Endothelial cell of umbilical vein (primary cell): ENCODE results near the gene MINDY4B. TPM values are rescaled to one million over a fixed set of nuclear protein-coding genes. Genes with fewer than 3 reads are reported as not detected.

ENCODE experiments used
- BruUV-seq: library from RNA; stranded (reverse); fragments of 400-500 nt; replicated peaks from 2 replicates; lab custom pipeline; 2021; lab: Mats Ljungman, UMichigan
- CTCF ChIA-PET: fragments of 300-600, 350-600 bp; sonication (Branson Sonifier 250); formaldehyde crosslinking; loops from one replicate; lab custom pipeline; 2021; ENCODE audit warnings: antibody characterized with exemption, inconsistent platforms; lab: Charles Lee
- POLR2A ChIA-PET: fragments of 300-600, 350-600 bp; sonication (Branson Sonifier 250); formaldehyde crosslinking; loops from one replicate; lab custom pipeline; 2021; ENCODE audit warnings: antibody characterized with exemption, inconsistent platforms; lab: Charles Lee
- DNase-seq: peaks from one replicate; pipeline ENCODE4 v3.0.0-alpha.2; 2011; ENCODE audit warnings: low read depth, low spot score
- FAIRE-seq: peaks from 2 replicates; lab custom pipeline; 2011; peaks lifted over from hg19 to GRCh38; lab: Jason Lieb, UNC
- H2AFZ ChIP-seq: 2 replicates; pipeline ENCODE4 v1.6.0; 2012; ENCODE audit warnings: low read depth, low read length, control low read depth, inconsistent platforms
- H3K27ac ChIP-seq: 2 replicates; pipeline ENCODE4 v1.5.1; 2011; ENCODE audit warnings: low read depth, mild to moderate bottlenecking, control low read depth, low read length, moderate library complexity; ENCODE audit not compliant: insufficient read depth
- H3K27me3 ChIP-seq, 2 experiments: 2 replicates each; pipeline versions ENCODE4 v1.6.0 to v1.6.1; 2011; ENCODE audit warnings: low read length in 2 of 2, mixed read lengths in 1 of 2; ENCODE audit not compliant: control insufficient read depth in 2 of 2, insufficient read depth in 2 of 2
- H3K36me3 ChIP-seq, 2 experiments: 2 replicates in 1 of 2; 3 replicates in 1 of 2; pipeline ENCODE4 v1.5.1; 2011; ENCODE audit warnings: low read length in 2 of 2, mild to moderate bottlenecking in 1 of 2, moderate library complexity in 1 of 2; ENCODE audit not compliant: control insufficient read depth in 2 of 2, insufficient read depth in 2 of 2; ENCODE audit errors: extremely low read depth in 1 of 2
- H3K4me1 ChIP-seq: 3 replicates; pipeline ENCODE4 v1.5.1; 2011; ENCODE audit warnings: mild to moderate bottlenecking, low read length; ENCODE audit not compliant: control insufficient read depth, insufficient read depth; ENCODE audit errors: extremely low read depth
- H3K4me2 ChIP-seq: 2 replicates; pipeline ENCODE4 v1.6.1; 2011; ENCODE audit warnings: low read length, control low read depth, mixed read lengths; ENCODE audit not compliant: insufficient read depth
- H3K4me3 ChIP-seq, 3 experiments: fragments of 200-600 bp in 1 of 3; sonication (generic), shearing (Covaris generic) in 1 of 3; replicated peaks in 1 of 3; 2 replicates each; pipeline ENCODE4 v1.5.1; 2011 to 2016; ENCODE audit warnings: control low read depth in 3 of 3, low read length in 3 of 3, mild to moderate bottlenecking in 2 of 3, inconsistent platforms in 1 of 3, low read depth in 1 of 3, moderate library complexity in 1 of 3; ENCODE audit not compliant: insufficient read depth in 1 of 3
- H3K79me2 ChIP-seq: 2 replicates; pipeline ENCODE4 v1.6.0; 2012; ENCODE audit warnings: low read length, inconsistent platforms; ENCODE audit not compliant: control insufficient read depth, insufficient read depth
- H3K9ac ChIP-seq: replicated peaks from 2 replicates; pipeline ENCODE3; 2011; ENCODE audit warnings: low read length, control low read depth; ENCODE audit not compliant: insufficient read depth; ENCODE audit errors: extremely low read depth
- H3K9me1 ChIP-seq: replicated peaks from 3 replicates; pipeline ENCODE4 v1.6.0; 2011; ENCODE audit warnings: mild to moderate bottlenecking, low read length; ENCODE audit not compliant: control insufficient read depth, insufficient read depth; ENCODE audit errors: extremely low read depth
- H3K9me3 ChIP-seq: replicated peaks from 2 replicates; pipeline ENCODE4 v1.5.1; 2012; ENCODE audit warnings: low read length, inconsistent platforms; ENCODE audit not compliant: control insufficient read depth, insufficient read depth
- H4K20me1 ChIP-seq: replicated peaks from 2 replicates; pipeline ENCODE3; 2011; ENCODE audit warnings: mild to moderate bottlenecking, low read length; ENCODE audit not compliant: control insufficient read depth, insufficient read depth; ENCODE audit errors: extremely low read depth
- EZH2 ChIP-seq: IDR thresholded peaks from 2 replicates; pipeline ENCODE4 v1.6.1; 2012; ENCODE audit warnings: borderline replicate concordance, low read depth, mild to moderate bottlenecking, moderate library complexity, low read length, inconsistent platforms; ENCODE audit not compliant: severe bottlenecking
- FOS ChIP-seq: IDR thresholded peaks from 2 replicates; pipeline ENCODE4 v1.6.1; 2011; ENCODE audit warnings: mild to moderate bottlenecking, low read length, moderate library complexity, borderline replicate concordance; ENCODE audit not compliant: insufficient read depth
- GATA2 ChIP-seq: IDR thresholded peaks from 2 replicates; pipeline ENCODE4 v1.7.0; 2011; ENCODE audit warnings: low read depth, mild to moderate bottlenecking, moderate library complexity, mixed read lengths, low read length; ENCODE audit not compliant: insufficient read length, insufficient read depth
- JUN ChIP-seq: IDR thresholded peaks from 2 replicates; pipeline ENCODE4 v1.6.1; 2011; ENCODE audit warnings: borderline replicate concordance, low read depth; ENCODE audit not compliant: insufficient read length, insufficient read depth
- MYC ChIP-seq: IDR thresholded peaks from one replicate; pipeline ENCODE4 v1.6.1; 2011; ENCODE audit warnings: mild to moderate bottlenecking, low read depth, low read length
- POLR2A ChIP-seq: IDR thresholded peaks from 2 replicates; pipeline ENCODE4 v1.6.1; 2012; ENCODE audit warnings: low read depth, mild to moderate bottlenecking, control low read depth, low read length
- POLR2AphosphoS5 ChIP-seq: IDR thresholded peaks from 2 replicates; pipeline ENCODE4 v1.6.1; 2012; ENCODE audit warnings: low read depth, mild to moderate bottlenecking, control low read depth, low read length, moderate library complexity; ENCODE audit not compliant: insufficient read depth
- dilution Hi-C: fragments of 300-500 bp; cut with MboI; formaldehyde crosslinking; loops from one replicate; pipeline ENCODE4 v1.15.0; 2019; ENCODE audit warnings: low sequenced_read_pairs; ENCODE audit not compliant: extremely low pct_ligation_motif_present
- intact Hi-C: fragments of 100-400 bp; cut with micrococcal nuclease; formaldehyde crosslinking; loops from one replicate; pipeline ENCODE4 v1.10.0; 2022
- polyA plus RNA-seq, 4 experiments: library from polyadenylated mRNA; depleted of rRNA in 3 of 4; stranded (reverse) in 3 of 4; unstranded in 1 of 4; fragments of >200 nt; gene quantifications; 2 replicates each; pipeline versions ENCODE4 v1.2.1 to v1.2.3, GENCODE V29; 2011 to 2012; ENCODE audit warnings: missing spikeins in 1 of 4
- total RNA-seq: library from RNA; stranded (reverse); gene quantifications from 2 replicates; pipeline ENCODE4 v1.2.3, GENCODE V29; 2021
- TF ChIP-seq, protein P1 (sequence below), 2 donors: IDR thresholded peaks; 1 replicate in 1 of 2; 2 replicates in 1 of 2; pipeline ENCODE4 v1.5.1; 2011; ENCODE audit warnings: low read length in 2 of 2, mild to moderate bottlenecking in 2 of 2, moderate library complexity in 2 of 2, control low read depth in 1 of 2, inconsistent platforms in 1 of 2, low read depth in 1 of 2; ENCODE audit not compliant: insufficient read depth in 1 of 2; ENCODE audit errors: extremely low read depth in 1 of 2
- TF ChIP-seq, protein P2 (sequence below): IDR thresholded peaks from 2 replicates; pipeline ENCODE4 v1.6.1; 2011; ENCODE audit not compliant: insufficient read depth, insufficient read length

The MINDY4B gene
- total and polyA plus RNA-seq, 2 donors (not counting 3 experiments of a cell fraction or from before 2014, with no cell fraction given): not detected

DNA sequence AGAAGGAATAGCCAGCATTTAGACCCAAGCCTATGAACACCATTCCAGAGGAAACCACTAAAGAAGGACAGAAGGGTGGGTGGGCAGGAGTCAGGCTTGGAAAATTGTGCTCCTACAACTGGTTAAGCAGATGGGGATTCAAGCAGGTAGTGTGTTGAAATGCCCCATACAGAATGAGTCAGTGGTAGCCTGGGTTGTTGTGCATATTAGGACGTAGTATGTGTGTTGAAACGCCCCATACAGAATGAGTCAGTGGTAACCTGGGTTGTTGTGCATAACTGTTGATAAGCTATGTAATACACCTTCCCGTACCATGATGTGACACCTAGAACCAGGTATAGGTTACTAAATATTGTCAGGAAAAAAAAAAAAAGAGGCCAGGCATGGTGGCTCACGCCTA lies 34.0 kb downstream of the MINDY4B start:
- FAIRE-seq (no peak), DNase-seq (no peak)
- ChIA-PET POLR2A (no interaction called here), CTCF (no interaction called here)
- no peak overlapping the region for H2AFZ ChIP-seq
- no peaks in the 10 kb centered on the region for H3K36me3 ChIP-seq
- H3K9ac ChIP-seq: no peak overlapping the region
- intact Hi-C loops (no loop called here), dilution Hi-C loops (no loop called here)
- BruUV-seq: no TSS peak
- H3K79me2 ChIP-seq: no peaks in the 10 kb centered on the region
- no peaks in the 10 kb centered on the region for H3K9me1 ChIP-seq
- no peak overlapping the region for H3K4me2 ChIP-seq
- no peak overlapping the region for H3K27ac ChIP-seq
- H3K27me3 ChIP-seq: peaks cover 6% of the 10 kb centered on the region in 2 experiments
- no peak for TF ChIP-seq GATA2
- TF ChIP-seq, protein P1, sequence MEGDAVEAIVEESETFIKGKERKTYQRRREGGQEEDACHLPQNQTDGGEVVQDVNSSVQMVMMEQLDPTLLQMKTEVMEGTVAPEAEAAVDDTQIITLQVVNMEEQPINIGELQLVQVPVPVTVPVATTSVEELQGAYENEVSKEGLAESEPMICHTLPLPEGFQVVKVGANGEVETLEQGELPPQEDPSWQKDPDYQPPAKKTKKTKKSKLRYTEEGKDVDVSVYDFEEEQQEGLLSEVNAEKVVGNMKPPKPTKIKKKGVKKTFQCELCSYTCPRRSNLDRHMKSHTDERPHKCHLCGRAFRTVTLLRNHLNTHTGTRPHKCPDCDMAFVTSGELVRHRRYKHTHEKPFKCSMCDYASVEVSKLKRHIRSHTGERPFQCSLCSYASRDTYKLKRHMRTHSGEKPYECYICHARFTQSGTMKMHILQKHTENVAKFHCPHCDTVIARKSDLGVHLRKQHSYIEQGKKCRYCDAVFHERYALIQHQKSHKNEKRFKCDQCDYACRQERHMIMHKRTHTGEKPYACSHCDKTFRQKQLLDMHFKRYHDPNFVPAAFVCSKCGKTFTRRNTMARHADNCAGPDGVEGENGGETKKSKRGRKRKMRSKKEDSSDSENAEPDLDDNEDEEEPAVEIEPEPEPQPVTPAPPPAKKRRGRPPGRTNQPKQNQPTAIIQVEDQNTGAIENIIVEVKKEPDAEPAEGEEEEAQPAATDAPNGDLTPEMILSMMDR (IDR thresholded peaks at IDR 0.05; ENCODE audit: extremely low read depth in 1 of 2, insufficient read depth in 1 of 2, low read depth in 1 of 2, low read length in 2 of 2): no peak
- TF ChIP-seq JUN: no peak
- TF ChIP-seq POLR2AphosphoS5: no peak
- TF ChIP-seq POLR2A: no peak
- TF ChIP-seq, protein P2, sequence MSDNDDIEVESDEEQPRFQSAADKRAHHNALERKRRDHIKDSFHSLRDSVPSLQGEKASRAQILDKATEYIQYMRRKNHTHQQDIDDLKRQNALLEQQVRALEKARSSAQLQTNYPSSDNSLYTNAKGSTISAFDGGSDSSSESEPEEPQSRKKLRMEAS: no peak
- TF ChIP-seq FOS: no peak
- TF ChIP-seq EZH2: no peak
- TF ChIP-seq MYC: no peak
- no peaks in the 10 kb centered on the region for H3K4me1 ChIP-seq
- no peak overlapping the region for H3K4me3 ChIP-seq
- no peaks in the 10 kb centered on the region for H4K20me1 ChIP-seq
- H3K9me3 ChIP-seq: no peaks in the 10 kb centered on the region
